GM10248 (cell line): Measurements from ENCODE around the gene TRIM29.

Experiments used
- CTCF ChIA-PET: fragments of 300-600 bp; sonication (Branson Sonifier 250); formaldehyde crosslinking; extraction: SDS; loops from one replicate; lab custom pipeline; 2021; ENCODE audit warnings: antibody characterized with exemption; lab: Yijun Ruan, JAX
- POLR2A ChIA-PET: fragments of 350-650 bp; sonication (Branson Sonifier 250); formaldehyde crosslinking; extraction: SDS; loops from one replicate; lab custom pipeline; 2020; ENCODE audit warnings: antibody characterized with exemption; lab: Yijun Ruan, JAX
- DNase-seq: peaks from one replicate; pipeline ENCODE4 v3.0.0; 2012; ENCODE audit errors: extremely low spot score
- CTCF ChIP-seq: IDR thresholded peaks from 2 replicates; pipeline ENCODE4 v1.5.1; 2012; ENCODE audit warnings: mild to moderate bottlenecking, low read depth; ENCODE audit errors: extremely low read depth, missing control alignments, control extremely low read depth

The TRIM29 gene

GRCh38 chr11:120179057-120179672 is 41.3 kb upstream of the TRIM29 start:
- CTCF ChIA-PET: interaction anchor here (0.8 to 6.5 kb wide), 8 partner anchors 9 to 123 kb away, joined by 4 to 55 read pairs (median 15); no protein-coding TSS in a partner anchor
- TF ChIP-seq CTCF: no peak
- DNase-seq: no peak
- POLR2A ChIA-PET: no interaction called here

GRCh38 chr11:120178561-120179056 is 40.7 kb upstream of the TRIM29 start:
- POLR2A ChIA-PET: no interaction called here
- no peak for DNase-seq
- no peak for TF ChIP-seq CTCF
- CTCF ChIA-PET: interaction anchor here (0.8 to 6.5 kb wide), 9 partner anchors 8 to 124 kb away, joined by 3 to 55 read pairs (median 13); no protein-coding TSS in a partner anchor

- no peak for DNase-seq
- TF ChIP-seq CTCF: no peak
- ChIA-PET POLR2A (no interaction called here), CTCF (interaction anchor here (0.8 to 12.9 kb wide), 6 partner anchors 14 to 126 kb away, joined by 3 to 219 read pairs (median 3); partner anchors contain the start of gene POU2F3)
These were observed 37.0 kb upstream of the TRIM29 start for GRCh38 chr11:120174866-120175265.

GRCh38 chr11:120173807-120174206 is 35.9 kb upstream of the TRIM29 start:
- CTCF ChIA-PET: interaction anchor here (9.1 to 12.9 kb wide), 2 partner anchors 58 to 127 kb away, joined by 97 to 219 read pairs; partner anchors contain the start of gene POU2F3
- DNase-seq: no peak
- no peak for TF ChIP-seq CTCF
- POLR2A ChIA-PET: no interaction called here

- ChIA-PET CTCF (interaction anchor here (1.1 to 12.9 kb wide), 6 partner anchors 6 to 127 kb away, joined by 4 to 219 read pairs (median 30); partner anchors contain the start of gene POU2F3), POLR2A (no interaction called here)
- peak; percentile 6 for DNase-seq
- no peak for TF ChIP-seq CTCF
These were observed 35.2 kb upstream of the TRIM29 start for GRCh38 chr11:120173019-120173705.
